ENCODE measurements around the gene UBR7. TPM values are rescaled to one million over a fixed set of nuclear protein-coding genes. Genes with fewer than 3 reads are reported as not detected.

UBR7 gene
- total and polyA plus RNA-seq, 12 donors, result 7.8 to 32.9 (median 17.9) TPM

- WGBS, 4 donors, result 93 to 98% (median 94%) methylated on average over 7 of the region's 7 CpGs
- TF ChIP-seq POLR2A (IDR thresholded peaks at IDR 0.05), result no peak
- no peak for TF ChIP-seq CTCF (IDR thresholded peaks at IDR 0.05)
- H3K27ac ChIP-seq, result no peak overlapping the region
- intact Hi-C loops (cut with DNase I), result no loop called here
- H3K4me1 ChIP-seq (replicated peaks in 1 of 2), result no peaks in the 10 kb centered on the region
- DNase-seq, result no peak
- no peaks in the 10 kb centered on the region for H3K27me3 ChIP-seq
- peaks cover 0 to 24% of the 10 kb centered on the region in 2 donors for H3K36me3 ChIP-seq (replicated peaks in 1 of 2)
- H3K9me3 ChIP-seq (replicated peaks in 1 of 3), result no peaks in the 10 kb centered on the region
- no peak overlapping the region for H3K4me3 ChIP-seq
These were observed 42.2 kb downstream of the UBR7 start for GRCh38 chr14:93249128-93249831.

- TF ChIP-seq POLR2A (IDR thresholded peaks at IDR 0.05), result no peak
- no peak for TF ChIP-seq CTCF (IDR thresholded peaks at IDR 0.05)
- Histone ChIP-seq H3K36me3 (replicated peaks in 1 of 2) (peaks cover 0 to 9% of the 10 kb centered on the region in 2 donors), H3K27me3 (no peaks in the 10 kb centered on the region), H3K27ac (no peak overlapping the region), H3K4me1 (replicated peaks in 1 of 2) (peaks cover 0 to 3% of the 10 kb centered on the region in 2 donors), H3K4me3 (no peak overlapping the region), H3K9me3 (replicated peaks in 1 of 3) (no peaks in the 10 kb centered on the region)
- DNase-seq, result no peak
- WGBS, 4 donors, result 91 to 96% (median 92%) methylated on average over 2 of the region's 2 CpGs
- intact Hi-C loops (cut with DNase I), result no loop called here
These were observed 55.4 kb downstream of the UBR7 start for GRCh38 chr14:93262446-93262845.

- TF ChIP-seq CTCF (IDR thresholded peaks at IDR 0.05), result no peak
- TF ChIP-seq POLR2A (IDR thresholded peaks at IDR 0.05), result no peak
- Histone ChIP-seq H3K36me3 (replicated peaks in 1 of 2) (peaks cover 0 to 9% of the 10 kb centered on the region in 2 donors), H3K9me3 (replicated peaks in 1 of 3) (no peaks in the 10 kb centered on the region), H3K4me3 (no peak overlapping the region), H3K27ac (no peak overlapping the region), H3K4me1 (replicated peaks in 1 of 2) (peaks cover 0 to 8% of the 10 kb centered on the region in 2 donors), H3K27me3 (no peaks in the 10 kb centered on the region)
- WGBS, 4 donors, result 96 to 100% (median 97%) methylated on average over 1 of the region's 1 CpG; no CpG with 5 or more reads in 1 of the 4 donors
- DNase-seq, result no peak
- intact Hi-C loops (cut with DNase I), result no loop called here
These were observed 56.4 kb downstream of the UBR7 start for GRCh38 chr14:93263416-93263815.

- Histone ChIP-seq H3K27ac (no peak overlapping the region), H3K9me3 (replicated peaks in 1 of 3) (no peaks in the 10 kb centered on the region), H3K36me3 (replicated peaks in 1 of 2) (peaks cover 0 to 9% of the 10 kb centered on the region in 2 donors), H3K4me3 (no peak overlapping the region), H3K4me1 (replicated peaks in 1 of 2) (peaks cover 5 to 12% of the 10 kb centered on the region in 2 donors), H3K27me3 (no peaks in the 10 kb centered on the region)
- intact Hi-C loops (cut with DNase I), result no loop called here
- no peak for DNase-seq
- 87 to 94% (median 92%) methylated on average over 6 of the region's 6 CpGs for WGBS, 4 donors
- no peak for TF ChIP-seq CTCF (IDR thresholded peaks at IDR 0.05)
- no peak for TF ChIP-seq POLR2A (IDR thresholded peaks at IDR 0.05)
These were observed 59.1 kb downstream of the UBR7 start for GRCh38 chr14:93266127-93266526.
